Cardiac septum (tissue), 1 donor: ENCODE data around the gene POLG2. TPM values are rescaled to one million over a fixed set of nuclear protein-coding genes. Genes with fewer than 3 reads are reported as not detected.
"Not testable (repeated sequence)": the region's sequence is repeated elsewhere in the genome, so short reads cannot be mapped to it uniquely, and the experiment has no call there.

Source experiments
- DNase-seq: peaks from one replicate; pipeline ENCODE4 v3.0.0-alpha.2; 2020; ENCODE audit warnings: low spot score
- intact Hi-C: fragments of 100-400 bp; cut with DNase I; formaldehyde crosslinking; loops from one replicate; pipeline ENCODE4 v1.14.0; 2022
- total RNA-seq: library from RNA; stranded (reverse); fragmentation: NEBNext Ultra II Directional; extraction: Animal tissue kit (Norgen Biotek cat#: 25700); gene quantifications from one replicate; pipeline ENCODE4 v1.2.1, GENCODE V29; 2021
- donor health status: DM: no; HTN: no; CAD: no.

POLG2 gene
- total RNA-seq, 1 donor from 2014 or later, result 8.0 TPM

DNA sequence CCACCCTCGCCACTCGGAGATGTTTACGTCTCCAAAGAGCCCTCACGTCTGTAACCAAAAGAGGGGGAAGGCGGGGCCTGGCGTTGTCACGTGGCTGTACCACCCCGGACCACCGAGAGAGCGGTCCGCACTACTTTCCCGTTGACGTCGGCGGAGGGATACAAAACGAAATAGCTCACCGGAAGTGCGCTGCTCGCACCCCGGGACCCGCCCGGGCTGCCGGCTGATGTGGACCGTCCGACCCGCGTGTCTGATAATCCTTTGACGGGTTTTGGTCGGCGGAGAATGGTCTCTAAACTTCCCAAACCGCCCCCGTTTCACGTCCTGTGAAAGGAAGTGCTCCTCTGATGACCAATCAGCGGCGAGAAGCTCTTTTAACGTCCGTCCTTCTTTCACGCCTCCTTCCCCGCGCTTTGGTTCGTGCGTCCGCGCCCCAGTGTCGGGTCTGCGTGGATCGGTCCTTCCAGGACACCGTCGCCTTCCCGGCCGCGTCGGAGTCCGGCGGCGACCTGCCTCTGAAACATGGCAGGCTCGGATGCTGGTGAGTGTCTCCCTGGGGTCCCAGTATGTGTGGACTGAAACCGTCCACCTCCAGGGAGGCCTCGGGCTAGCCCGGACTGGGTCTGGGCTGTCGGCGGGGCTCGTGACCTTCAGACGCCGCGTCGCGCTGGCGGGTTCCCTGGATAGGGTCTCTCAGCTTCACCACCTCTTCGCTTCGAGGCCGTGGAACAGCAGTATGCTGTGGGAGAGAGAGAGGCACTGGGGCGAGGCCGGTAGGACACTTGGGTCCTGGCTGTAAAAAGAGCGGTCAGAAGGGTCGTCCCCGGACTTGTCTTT is 9.9 kb upstream of the POLG2 start, which contains the start of gene CEP95:
Gene CEP95 (plus strand): TSS at position 402 of the 837 bp plus-strand sequence. CDS start 121 bp downstream, at position 523.
- intact Hi-C loops, result loop anchor here (5.0 to 10.0 kb wide), 2 partner anchors 156 to 662 kb away; partner anchors contain the start of genes SMARCD2 and SMURF2
- DNase-seq, result peak; percentile 96

DNA sequence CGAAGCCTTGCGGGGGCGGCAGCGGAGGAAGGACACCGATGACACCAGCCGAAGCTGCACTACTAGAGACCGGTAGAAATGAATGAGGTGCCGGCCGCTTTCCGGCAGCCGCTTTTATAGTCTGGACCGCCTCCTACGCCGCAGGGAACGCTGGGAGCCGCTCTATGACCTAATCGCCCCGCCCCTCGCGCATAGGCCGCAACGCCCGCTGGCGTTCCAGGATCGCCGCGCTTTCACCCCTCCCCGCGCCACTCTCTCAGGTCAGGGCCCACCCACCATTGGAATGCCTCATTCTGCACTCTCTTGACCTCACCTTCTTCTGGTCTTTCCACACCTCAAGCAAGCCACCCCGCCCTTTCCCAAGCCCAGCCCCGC is 9.3 kb upstream of the POLG2 start, which contains the start of gene DDX5:
Gene DDX5 (minus strand): TSS at position 89 of the 375 bp plus-strand sequence. CDS start 170 bp downstream, outside the sequence.
- peak; percentile 98 for DNase-seq
- intact Hi-C loops, result loop anchor here (5.0 to 10.0 kb wide), 2 partner anchors 156 to 661 kb away; partner anchors contain the start of genes SMARCD2 and SMURF2

DNA sequence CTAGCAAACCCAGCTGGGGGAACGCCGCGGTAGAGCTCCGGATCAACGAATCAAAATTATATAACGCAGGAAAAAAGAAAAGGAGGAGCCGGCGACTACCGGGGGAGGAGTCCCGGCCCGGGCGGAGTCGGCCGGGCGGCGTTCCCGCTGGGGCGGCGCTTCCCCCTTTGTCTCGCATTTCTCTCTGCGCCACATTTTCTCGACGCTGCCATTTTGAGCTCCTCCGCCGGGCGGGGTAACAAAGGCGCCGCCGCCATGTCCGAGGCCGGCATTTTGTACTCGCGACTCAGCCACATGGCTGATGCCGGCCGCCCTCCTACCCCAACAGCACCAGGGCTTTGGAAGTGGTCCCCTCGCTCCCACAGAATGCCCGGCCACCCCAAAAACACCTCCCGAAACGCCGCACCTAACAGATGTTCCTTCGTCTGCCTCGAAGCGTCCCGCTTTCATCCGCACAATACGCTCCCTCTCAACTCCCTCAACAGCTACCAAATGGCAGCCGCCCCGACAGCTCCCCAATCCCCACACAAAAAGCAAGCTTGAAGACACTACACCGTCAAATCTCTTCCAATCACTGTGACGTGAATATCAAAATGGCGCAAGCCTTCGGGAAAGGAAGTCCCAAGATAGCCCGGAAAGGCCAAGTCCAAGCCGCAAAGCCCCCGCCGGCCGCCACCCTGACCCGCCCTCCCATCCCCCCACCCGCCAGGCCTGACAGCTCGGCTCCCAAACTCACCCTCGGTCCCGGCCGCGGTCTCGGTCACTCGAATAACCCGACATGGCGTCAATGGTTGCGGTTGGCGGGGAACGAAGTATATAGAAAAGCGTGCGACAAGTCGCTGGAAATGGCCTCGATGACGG is 8.7 kb upstream of the POLG2 start:
- intact Hi-C loops, result loop anchor here (1.0 to 10.0 kb wide), 3 partner anchors 8 to 661 kb away; partner anchors contain the start of genes POLG2, SMARCD2 and SMURF2
- peak; percentile 94 for DNase-seq

- DNase-seq, result no peak
- intact Hi-C loops, result loop anchor here (1.0 to 10.0 kb wide), 3 partner anchors 8 to 660 kb away; partner anchors contain the start of genes POLG2, SMARCD2 and SMURF2
These were observed 8.0 kb upstream of the POLG2 start for GRCh38 chr17:64504769-64505339.

DNA sequence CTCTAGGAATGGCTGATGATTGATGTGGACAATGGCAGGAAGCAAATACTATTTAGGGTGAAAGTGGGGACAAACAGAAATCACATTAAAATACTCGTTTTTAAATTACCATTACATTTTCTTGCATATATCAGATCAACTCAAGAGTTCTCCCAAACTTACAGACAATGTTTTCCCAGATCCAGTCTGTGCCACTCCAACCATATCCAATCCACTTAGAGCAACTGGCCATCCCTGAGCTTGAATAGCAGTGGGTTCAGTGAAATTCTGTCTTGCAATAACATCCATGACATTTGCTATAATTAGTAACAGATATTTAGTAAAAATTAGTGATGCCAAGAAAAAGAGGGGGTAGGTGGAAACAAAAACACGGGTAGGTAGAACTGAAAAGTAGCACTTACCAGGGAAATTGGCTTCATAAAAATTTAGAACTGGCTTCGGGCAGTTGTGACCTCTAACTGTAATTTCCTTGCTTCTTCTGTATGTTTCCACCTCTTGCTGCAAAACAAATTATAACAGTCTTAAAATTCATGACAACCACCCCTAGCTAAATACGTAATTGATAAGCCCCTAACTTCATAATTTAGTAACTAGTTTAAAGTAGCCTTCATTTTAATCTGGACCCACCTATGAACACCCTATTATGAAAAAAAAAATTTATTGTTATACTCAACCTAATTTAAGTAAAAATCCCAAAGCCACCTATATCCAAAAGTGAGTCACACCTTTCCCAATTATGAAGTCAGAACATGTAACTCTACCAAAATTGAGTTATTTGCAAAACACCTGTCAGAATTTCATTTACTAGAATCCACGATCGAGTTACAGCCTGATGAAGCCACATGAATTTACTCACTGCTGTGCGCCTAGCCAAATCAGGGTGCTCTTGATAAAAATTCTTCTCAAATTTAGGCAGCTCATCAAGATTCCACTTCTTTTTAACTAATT is 7.2 kb upstream of the POLG2 start:
- intact Hi-C loops, result loop anchor here (10.0 kb wide), 1 partner anchor 659 kb away; the partner anchor contains the start of gene SMARCD2
- DNase-seq, result no peak

DNA sequence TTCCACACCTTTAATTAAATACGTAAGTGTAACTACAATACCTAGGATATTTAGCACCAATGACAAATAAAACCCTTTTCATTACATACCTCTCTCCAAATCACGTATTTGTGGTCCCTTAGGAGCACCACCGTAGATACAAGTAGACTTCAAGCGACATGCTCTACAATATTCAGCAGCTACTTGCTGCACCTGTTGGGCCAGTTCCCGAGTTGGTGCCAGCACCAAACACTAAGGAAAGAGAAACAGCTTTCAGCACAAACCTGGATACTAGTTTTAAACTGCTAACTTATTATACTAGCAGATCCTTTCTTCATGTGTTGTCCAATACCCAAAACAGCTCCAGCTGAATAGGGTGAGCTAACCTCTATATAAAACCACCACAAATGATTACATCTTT is 6.5 kb upstream of the POLG2 start:
- DNase-seq, result no peak
- intact Hi-C loops, result loop anchor here (10.0 kb wide), 1 partner anchor 659 kb away; the partner anchor contains the start of gene SMARCD2

DNA sequence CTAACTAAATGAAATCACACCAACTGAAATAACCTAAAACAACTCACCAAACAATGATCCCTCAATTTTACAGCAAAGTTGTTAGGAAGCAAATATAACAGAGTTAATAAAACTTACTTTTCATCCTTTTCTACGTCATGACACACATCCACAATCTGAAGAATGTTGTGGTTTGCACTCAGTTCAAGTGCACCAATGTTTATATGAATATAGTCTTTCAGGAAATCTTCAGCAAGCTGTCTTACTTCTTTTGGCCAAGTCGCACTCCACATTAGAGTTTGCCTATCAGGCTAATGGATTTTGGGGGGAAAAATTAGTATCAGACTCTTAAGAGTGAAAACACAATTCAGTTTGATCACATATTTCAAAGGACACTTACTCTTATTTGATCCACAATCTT is 6.0 kb upstream of the POLG2 start:
- no peak for DNase-seq
- intact Hi-C loops, result loop anchor here (10.0 kb wide), 1 partner anchor 658 kb away; the partner anchor contains the start of gene SMARCD2

- intact Hi-C loops, result loop anchor here (10.0 kb wide), 1 partner anchor 657 kb away; the partner anchor contains the start of gene SMARCD2
These were observed 5.2 kb upstream of the POLG2 start for GRCh38 chr17:64502021-64502420.

GRCh38 chr17:64500862-64501765 is 4.3 kb upstream of the POLG2 start:
- no peak for DNase-seq
- intact Hi-C loops, result loop anchor here (10.0 kb wide), 1 partner anchor 656 kb away; the partner anchor contains the start of gene SMARCD2

More at GRCh38 chr17:64502021-64502420, 5.2 kb upstream of the POLG2 start:
- no peak for DNase-seq

DNA sequence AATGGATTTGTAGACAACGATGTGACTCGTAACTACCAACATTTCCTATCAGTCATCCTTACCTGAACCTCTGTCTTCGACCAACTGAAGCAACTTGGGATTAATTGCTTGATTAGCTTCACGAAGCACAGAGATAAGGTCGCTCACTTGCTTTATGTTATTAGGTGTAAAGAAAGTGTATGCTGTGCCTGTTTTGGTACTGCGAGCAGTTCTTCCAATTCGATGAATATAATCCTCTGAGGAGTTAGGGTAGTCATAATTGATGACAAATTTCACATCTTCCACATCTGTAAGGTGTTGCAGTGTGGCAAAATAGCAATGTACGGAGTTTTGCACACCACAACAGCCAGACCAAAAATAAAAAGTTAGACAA is 3.6 kb upstream of the POLG2 start:
- intact Hi-C loops, result loop anchor here (10.0 kb wide), 1 partner anchor 656 kb away; the partner anchor contains the start of gene SMARCD2

GRCh38 chr17:64499805-64500486 is 3.1 kb upstream of the POLG2 start:
- DNase-seq, result no peak
- intact Hi-C loops, result loop anchor here (10.0 kb wide), 2 partner anchors 175 to 655 kb away; partner anchors contain the start of gene SMARCD2

More for the DNA sequence above, 3.6 kb upstream of the POLG2 start:
- DNase-seq, result no peak

DNA sequence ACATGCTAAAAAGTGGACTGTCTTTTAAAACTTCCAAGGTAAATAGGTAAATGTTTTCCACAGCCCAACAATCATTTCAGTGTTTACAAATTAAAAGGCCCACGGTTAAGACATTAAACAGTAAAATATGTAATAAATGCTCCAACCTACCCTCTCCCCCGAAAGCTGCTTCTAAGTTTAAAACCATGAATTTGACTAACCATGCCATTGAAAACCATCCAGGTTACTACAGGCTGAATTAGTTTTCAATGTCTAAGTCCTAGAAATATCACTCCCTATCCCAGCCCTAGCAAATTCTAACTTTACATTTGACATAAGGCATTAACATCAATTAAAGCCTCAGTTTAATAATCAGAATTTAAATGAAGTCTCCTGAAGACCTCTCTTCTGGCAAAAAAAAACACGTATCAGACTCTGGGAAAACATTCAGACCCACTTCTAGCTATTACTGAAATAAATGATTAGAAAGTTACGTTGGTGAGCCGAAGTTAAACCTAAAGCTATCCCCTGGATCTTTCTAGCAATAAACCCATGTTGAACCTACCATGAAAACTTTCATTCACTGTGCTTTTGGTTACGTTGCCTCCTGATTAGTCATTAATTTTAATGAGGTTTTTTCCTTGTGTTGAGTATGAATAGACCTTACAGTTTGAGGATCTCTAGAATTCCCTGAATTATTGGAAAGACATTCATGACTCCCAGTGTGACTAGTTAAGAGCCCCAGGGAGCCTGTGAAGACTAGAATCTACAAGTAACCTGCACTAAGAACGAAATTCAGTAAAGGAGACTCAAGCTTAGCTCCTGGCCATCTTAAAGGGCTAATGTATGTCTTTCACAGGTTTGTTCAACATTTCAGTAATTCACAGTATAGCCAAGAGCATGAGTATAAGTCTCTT is 1.7 kb upstream of the POLG2 start:
- DNase-seq, result no peak
- intact Hi-C loops, result loop anchor here (10.0 kb wide), 1 partner anchor 174 kb away; no protein-coding TSS in a partner anchor

GRCh38 chr17:64497565-64498035 is 746 bp upstream of the POLG2 start:
- intact Hi-C loops, result loop anchor here (1.0 to 10.0 kb wide), 2 partner anchors 8 to 173 kb away; no protein-coding TSS in a partner anchor

DNA sequence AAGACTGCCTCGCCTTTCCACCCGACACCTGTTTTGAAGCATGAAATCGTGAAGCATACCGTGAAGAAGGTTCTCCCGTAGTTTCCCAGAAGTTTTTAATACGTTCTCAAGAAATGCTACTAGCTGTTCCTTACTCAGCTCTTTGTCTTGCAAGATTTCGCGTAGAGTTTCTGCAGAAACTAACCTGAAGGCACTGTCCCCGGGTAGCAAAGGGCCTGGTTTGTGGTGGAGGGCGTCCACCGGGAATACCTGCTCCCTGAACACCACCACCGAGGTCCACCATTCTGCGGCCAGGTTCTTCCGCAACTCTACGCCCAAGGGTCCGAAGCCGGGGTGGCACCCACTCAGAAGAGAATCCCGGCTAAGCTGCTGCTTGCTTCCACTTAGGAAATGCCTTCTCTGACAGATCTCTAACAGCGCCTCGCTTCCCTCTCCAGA is 487 bp downstream of the POLG2 start:
- DNase-seq, result peak; percentile 76
- intact Hi-C loops, result loop anchor here (10.0 kb wide), 1 partner anchor 172 kb away; no protein-coding TSS in a partner anchor

More at GRCh38 chr17:64497565-64498035, 746 bp upstream of the POLG2 start:
- no peak for DNase-seq

DNA sequence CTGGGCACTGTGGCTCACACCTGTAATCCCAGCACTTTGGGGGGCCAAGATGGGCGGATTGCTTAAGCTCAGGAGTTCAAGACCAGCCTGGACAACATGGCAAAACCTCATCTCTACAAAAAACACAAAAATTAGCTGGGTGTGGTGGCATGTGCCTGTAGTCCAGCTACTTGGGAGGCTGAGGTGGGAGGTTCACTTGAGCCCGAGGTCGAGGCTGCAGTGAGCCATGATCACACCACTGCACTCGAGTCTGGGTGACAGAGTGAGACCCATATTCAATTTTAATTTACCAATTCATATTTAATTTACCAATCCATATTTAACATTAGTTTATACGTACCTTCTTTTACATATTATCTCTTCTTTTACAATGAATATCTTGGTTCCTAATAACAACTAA is 1.6 kb downstream of the POLG2 start:
- intact Hi-C loops, result loop anchor here (10.0 kb wide), 1 partner anchor 170 kb away; no protein-coding TSS in a partner anchor
- not testable (repeated sequence) for DNase-seq
